SU-DHL-6 (cell line): ENCODE data around the gene DPYSL4.

Source experiments
- EZH2phosphoT487 ChIP-seq: fragments of 200-600 bp; sonication (generic), shearing (Covaris generic); conservative IDR thresholded peaks from 2 replicates; pipeline ENCODE4 v1.6.1; 2018; ENCODE audit warnings: mild to moderate bottlenecking, antibody characterized with exemption, low read length, moderate library complexity, mixed read lengths
- TF ChIP-seq, protein P1 (sequence below): fragments of 200-600 bp; sonication (generic); IDR thresholded peaks from one replicate; pipeline ENCODE4 v1.5.1; 2017; ENCODE audit warnings: antibody characterized with exemption, mild to moderate bottlenecking, low read length, moderate library complexity; ENCODE audit not compliant: insufficient read depth, poor library complexity, severe bottlenecking

DNA sequence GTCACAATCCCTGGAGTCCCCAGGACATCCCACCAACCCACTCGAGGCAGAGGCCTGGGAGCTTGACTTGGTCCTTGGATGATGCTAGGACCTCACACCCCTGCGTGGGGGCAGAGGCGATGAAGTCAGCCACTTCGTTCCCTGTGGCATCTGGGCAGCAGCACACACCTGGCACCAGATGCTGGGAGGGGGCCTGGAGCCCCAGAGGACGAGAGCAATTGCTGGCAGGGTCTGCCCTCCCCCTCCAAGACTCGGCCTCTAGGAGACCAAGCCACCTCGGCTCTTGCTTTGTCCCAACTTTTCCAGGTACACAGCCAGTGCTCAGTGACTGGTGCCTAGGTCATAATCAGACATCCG, 39.1 kb downstream of the DPYSL4 start:
- TF ChIP-seq, protein P1, sequence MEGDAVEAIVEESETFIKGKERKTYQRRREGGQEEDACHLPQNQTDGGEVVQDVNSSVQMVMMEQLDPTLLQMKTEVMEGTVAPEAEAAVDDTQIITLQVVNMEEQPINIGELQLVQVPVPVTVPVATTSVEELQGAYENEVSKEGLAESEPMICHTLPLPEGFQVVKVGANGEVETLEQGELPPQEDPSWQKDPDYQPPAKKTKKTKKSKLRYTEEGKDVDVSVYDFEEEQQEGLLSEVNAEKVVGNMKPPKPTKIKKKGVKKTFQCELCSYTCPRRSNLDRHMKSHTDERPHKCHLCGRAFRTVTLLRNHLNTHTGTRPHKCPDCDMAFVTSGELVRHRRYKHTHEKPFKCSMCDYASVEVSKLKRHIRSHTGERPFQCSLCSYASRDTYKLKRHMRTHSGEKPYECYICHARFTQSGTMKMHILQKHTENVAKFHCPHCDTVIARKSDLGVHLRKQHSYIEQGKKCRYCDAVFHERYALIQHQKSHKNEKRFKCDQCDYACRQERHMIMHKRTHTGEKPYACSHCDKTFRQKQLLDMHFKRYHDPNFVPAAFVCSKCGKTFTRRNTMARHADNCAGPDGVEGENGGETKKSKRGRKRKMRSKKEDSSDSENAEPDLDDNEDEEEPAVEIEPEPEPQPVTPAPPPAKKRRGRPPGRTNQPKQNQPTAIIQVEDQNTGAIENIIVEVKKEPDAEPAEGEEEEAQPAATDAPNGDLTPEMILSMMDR = no peak
- TF ChIP-seq EZH2phosphoT487 = no peak
